HG02610 (cell line): ENCODE data around the gene COPG2.
A peak's percentile ranks its signal among the peaks of the same experiment; 100 is the strongest.
"Not testable (repeated sequence)": the region's sequence is repeated elsewhere in the genome, so short reads cannot be mapped to it uniquely, and the experiment has no call there.

ENCODE experiments used
- ATAC-seq: cut with Tn5 transposase; IDR thresholded peaks from one replicate; pipeline ENCODE4 v1.9.1; 2021; ENCODE audit warnings: mild to moderate bottlenecking, moderate library complexity; ENCODE audit not compliant: unreplicated experiment

COPG2 gene

GRCh38 chr7:130654850-130655249 is 13.7 kb downstream of the COPG2 start:
- no peak for ATAC-seq

- no peak for ATAC-seq
Measured at GRCh38 chr7:130650611-130651120, 17.9 kb downstream of the COPG2 start.

GRCh38 chr7:130649004-130649790 is 19.4 kb downstream of the COPG2 start:
- ATAC-seq = peak; percentile 85

DNA sequence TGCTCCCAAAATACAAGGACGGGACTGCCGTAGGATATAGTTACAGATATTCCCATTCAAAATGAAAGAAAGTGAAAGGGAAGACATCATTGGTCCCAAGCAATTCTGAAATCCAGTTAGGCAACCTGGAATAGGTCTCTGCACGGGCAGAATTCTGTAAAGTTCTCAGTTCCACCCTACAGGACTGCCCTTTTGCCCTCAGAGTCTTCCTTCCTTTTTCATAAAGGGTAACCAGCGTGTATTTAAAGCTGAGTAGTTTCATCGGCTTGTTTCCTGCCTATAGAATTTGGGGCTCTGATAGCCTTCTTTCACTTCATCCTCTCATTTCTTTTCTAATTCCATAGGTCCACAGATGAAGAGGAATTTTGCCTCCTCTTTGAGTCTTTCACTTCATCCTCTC is 20.0 kb downstream of the COPG2 start:
- ATAC-seq = peak; percentile 24

DNA sequence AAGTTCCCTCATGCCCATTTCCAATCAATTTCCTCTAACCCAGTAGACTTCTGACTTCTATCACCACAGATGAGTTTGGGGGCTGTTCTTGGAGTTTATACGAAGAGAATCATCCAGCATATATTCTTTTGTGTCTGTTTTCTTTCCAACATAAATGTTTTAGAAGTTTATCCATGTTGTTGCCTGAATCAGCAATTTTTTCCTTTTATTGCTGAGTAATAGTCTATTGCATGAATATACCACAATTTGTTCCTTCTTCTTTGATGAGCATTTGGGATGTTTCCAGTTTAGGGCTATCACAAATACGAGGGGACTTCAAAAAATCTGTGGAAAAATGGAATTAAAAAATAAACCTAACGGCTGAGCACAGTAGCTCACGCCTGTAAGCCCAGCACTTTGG is 26.2 kb downstream of the COPG2 start:
- no peak for ATAC-seq

DNA sequence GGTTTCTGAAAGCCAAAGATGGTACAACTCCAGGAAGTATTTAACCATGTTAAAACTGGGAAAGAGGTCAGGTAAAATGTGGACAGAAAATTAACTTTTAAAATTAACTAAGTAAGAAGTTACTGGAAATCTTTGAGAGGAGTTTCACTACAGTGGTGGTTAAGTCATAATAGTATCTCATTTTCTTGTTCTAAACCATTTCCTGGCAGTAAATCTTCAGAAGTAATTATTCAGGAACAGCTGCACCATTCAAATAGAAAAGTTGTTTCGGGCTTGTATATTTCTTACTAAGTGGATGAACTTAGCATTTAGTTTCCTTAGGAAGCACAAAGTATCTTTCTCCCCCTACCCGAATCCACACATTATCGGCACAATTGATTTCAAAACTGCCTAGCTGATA is 27.1 kb downstream of the COPG2 start:
- ATAC-seq = no peak

DNA sequence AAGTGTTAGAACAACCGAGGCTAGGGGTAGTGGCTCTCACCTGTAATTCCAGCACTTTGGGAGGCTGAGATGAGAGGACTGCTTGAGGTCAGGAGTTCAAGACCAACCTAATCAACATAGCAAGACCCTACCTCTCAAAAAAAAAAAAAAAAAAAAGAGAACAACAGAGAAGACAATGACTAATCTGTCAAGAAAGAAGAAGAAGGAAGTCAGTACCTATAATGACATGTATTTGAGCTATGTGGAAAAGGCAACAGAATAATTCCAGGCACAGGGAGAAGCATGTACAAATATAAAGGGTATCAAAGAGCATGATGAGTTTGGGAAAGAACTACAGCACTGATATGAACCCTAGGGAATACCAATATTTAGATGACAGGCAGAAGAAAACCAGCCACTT is 27.5 kb downstream of the COPG2 start:
- ATAC-seq = no peak

GRCh38 chr7:130639388-130639787 is 29.2 kb downstream of the COPG2 start:
- no peak for ATAC-seq

DNA sequence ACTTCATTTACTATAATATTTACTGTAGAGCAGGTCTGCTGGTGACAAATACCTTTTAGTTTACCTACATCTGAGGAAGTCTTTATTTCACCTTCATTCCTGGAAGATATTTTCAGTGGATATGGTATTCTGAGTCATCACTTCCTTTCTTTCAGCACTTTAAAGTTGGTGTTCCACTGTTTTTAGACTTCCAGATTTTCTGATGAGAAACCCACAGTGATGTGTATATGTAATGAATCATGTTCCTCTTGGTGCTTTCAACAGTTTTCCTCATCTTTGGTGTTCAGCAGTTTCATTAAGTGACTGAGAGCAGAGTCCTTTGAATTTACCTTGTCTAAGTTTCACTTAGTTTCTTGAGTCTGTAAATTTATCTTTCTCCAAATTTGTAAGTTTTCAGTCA is 36.4 kb downstream of the COPG2 start:
- ATAC-seq = no peak

DNA sequence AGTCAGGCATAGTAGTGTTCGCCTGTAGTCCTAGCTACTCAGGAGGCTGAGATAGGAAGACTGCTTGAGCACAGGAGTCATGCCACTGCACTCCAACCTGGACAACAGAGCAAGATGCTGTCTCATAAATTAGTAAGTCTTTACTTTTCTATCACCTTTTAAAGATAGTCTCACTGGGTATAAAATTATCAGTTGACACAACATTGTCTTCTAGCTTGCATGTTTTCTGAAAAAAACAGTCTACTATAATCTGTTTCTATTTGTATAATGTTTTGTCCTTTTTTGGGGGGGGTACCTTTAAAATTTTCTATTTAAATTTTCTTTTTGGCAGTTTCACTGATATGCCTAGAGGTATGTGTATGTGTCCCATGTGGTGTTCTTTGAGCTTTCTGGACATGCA is 39.6 kb downstream of the COPG2 start:
- ATAC-seq = no peak

- ATAC-seq = no peak
Measured at GRCh38 chr7:130627775-130628174, 40.8 kb downstream of the COPG2 start.

DNA sequence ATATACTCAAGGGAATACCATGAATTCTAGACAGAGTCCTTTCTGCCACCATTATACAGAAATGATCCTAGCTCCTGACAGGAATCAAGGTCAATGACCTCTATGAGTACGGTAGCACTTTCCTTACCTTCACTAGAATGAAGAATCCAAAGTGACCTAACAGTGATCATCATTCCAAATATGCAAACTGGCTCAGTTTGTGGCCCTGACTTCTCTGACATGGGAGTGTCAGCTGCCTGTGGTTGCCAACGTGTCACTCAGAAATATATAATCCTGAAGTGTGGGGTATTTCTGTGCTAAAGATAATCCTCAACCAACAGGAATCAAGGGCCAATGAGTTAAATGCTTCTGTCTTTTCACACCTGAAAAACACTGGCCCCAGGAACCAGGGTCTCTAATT is 45.7 kb downstream of the COPG2 start:
- no peak for ATAC-seq

DNA sequence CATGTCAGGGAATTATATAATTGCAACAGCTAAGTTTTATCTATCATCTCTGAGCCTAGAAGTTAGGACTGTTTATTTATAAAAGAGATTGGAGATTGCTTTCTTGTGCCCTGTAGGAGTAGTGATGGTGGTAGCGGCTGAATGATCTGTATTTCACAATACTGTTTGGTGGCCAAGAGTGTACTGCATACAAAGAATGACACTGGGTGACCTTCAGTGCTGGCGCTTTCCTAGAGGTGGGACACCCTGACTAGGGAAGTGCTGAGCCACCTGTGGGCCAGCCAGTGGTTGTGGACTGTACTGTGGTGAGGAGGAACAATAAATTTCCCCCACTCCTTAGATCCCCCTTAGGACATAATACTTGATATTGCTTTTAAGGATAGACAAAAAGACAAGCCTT is 53.0 kb downstream of the COPG2 start:
- no peak for ATAC-seq

- no peak for ATAC-seq
Measured at GRCh38 chr7:130614449-130614848, 54.1 kb downstream of the COPG2 start.

GRCh38 chr7:130611218-130611617 is 57.3 kb downstream of the COPG2 start:
- ATAC-seq = no peak

DNA sequence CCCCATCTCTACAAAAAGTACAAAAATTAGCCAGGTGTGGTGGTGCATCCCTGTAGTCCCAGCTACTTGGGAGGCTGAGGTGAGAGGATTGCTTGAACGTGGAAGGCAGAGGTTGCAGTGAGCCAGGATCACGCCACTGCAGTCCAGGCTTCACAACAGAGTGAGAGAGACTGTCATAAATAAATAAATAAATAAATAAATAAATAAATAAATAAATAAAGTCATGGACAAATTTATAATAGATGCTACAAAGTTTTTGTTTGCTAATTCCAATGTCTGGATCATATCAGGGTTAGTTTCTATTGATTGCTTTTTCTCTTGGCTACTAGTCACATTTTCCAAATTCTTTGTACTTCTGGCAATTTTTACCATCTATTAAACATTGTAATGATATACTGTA is 61.5 kb downstream of the COPG2 start:
- ATAC-seq = not testable (repeated sequence)

GRCh38 chr7:130606161-130606560 is 62.4 kb downstream of the COPG2 start:
- no peak for ATAC-seq

GRCh38 chr7:130598056-130598455 is 70.5 kb downstream of the COPG2 start:
- ATAC-seq = no peak

- no peak for ATAC-seq
Measured at GRCh38 chr7:130595986-130596385, 72.6 kb downstream of the COPG2 start.

GRCh38 chr7:130593033-130593432 is 75.5 kb downstream of the COPG2 start:
- no peak for ATAC-seq

DNA sequence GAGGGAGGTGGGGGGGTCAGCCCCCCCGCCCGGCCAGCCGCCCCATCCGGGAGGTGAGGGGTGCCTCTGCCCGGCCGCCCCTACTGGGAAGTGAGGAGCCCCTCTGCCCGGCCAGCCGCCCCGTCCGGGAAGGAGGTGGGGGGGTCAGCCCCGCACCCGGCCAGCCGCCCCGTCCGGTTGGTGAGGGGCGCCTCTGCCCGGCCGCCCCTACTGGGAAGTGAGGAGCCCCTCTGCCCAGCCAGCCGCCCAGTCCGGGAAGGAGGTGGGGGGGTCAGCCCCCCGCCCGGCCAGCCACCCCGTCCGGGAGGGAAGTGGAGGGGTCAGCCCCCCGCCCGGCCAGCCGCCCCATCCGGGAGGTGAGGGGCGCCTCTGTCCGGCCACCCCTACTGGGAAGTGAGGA is 77.1 kb downstream of the COPG2 start:
- not testable (repeated sequence) for ATAC-seq

DNA sequence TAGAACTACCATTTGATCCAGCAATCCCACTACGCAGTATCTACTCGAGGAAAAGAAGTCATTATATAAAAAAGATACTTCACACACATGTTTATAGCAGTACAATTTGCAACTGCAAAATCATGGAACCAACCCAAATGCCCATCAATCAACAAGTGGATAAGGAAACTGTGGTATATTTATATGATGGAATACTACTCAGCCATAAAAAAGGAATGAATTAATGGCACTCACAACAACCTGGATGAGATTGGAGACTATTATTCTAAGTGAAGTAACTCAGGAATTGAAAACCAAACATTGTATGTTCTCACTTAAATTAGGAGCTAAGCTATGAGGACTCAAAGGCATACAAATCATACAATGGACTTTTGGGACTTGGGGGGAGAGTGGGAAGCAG is 82.6 kb downstream of the COPG2 start:
- not testable (repeated sequence) for ATAC-seq

DNA sequence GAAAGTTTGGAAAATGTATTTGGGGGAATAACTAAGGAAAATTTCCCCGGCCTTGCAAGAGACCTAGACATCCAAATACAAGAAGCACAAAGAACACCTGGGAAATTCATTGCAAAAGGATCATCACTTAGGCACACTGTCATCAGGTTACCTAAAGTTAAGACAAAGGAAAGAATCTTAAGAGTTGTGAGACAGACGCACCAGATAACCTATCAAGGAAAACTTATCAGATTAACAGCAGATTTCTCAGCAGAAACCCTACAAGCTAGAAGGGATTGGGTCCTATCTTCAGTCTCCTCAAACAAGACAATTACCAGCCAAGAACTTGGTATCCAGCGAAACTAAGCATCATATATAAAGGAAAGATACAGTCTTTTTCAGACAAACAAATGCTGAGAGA is 93.4 kb downstream of the COPG2 start:
- not testable (repeated sequence) for ATAC-seq
